ENCODE measurements around the gene ARID4B.

DNA sequence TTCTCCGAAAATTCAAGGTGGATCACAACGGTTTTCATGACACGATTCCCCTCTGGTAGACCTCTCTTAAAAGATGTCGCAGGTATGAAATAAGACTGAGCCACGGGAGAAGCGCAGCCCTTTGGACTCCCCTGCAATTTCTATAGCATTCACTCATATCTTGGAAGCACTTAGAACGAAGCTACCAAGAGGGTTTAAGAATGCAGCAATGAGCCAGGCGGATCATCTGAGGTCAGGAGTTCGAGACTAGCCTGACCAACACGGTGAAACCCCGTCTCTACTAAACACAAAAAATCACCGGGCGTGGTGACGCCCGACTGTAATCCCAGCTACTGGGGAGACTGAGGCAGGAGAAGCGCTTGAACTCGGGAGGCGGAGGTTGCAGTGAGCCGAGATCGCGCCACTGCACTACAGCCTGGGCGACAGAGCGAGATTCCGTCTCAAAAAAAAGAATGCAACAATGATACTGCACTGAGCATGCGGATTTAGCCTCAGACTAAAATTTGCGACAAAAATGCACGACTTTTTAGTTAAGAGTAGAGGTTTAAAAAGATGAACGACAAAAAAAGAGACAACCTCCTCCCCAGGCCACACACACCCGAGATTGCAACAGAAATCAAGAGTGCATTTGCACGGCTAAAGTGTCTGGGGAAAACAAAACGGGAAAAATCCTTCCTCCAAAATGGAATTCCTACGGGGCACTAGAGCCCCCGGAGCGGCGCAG is 200.1 kb downstream of the ARID4B start:
- TF ChIP-seq SPI1 (IDR thresholded peaks at IDR 0.05; ENCODE audit: borderline replicate concordance, low read depth): no peak
- TF ChIP-seq, protein P1, sequence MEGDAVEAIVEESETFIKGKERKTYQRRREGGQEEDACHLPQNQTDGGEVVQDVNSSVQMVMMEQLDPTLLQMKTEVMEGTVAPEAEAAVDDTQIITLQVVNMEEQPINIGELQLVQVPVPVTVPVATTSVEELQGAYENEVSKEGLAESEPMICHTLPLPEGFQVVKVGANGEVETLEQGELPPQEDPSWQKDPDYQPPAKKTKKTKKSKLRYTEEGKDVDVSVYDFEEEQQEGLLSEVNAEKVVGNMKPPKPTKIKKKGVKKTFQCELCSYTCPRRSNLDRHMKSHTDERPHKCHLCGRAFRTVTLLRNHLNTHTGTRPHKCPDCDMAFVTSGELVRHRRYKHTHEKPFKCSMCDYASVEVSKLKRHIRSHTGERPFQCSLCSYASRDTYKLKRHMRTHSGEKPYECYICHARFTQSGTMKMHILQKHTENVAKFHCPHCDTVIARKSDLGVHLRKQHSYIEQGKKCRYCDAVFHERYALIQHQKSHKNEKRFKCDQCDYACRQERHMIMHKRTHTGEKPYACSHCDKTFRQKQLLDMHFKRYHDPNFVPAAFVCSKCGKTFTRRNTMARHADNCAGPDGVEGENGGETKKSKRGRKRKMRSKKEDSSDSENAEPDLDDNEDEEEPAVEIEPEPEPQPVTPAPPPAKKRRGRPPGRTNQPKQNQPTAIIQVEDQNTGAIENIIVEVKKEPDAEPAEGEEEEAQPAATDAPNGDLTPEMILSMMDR (IDR thresholded peaks at IDR 0.05; ENCODE audit: insufficient read depth, low read length): no peak
- TF ChIP-seq, protein P2, sequence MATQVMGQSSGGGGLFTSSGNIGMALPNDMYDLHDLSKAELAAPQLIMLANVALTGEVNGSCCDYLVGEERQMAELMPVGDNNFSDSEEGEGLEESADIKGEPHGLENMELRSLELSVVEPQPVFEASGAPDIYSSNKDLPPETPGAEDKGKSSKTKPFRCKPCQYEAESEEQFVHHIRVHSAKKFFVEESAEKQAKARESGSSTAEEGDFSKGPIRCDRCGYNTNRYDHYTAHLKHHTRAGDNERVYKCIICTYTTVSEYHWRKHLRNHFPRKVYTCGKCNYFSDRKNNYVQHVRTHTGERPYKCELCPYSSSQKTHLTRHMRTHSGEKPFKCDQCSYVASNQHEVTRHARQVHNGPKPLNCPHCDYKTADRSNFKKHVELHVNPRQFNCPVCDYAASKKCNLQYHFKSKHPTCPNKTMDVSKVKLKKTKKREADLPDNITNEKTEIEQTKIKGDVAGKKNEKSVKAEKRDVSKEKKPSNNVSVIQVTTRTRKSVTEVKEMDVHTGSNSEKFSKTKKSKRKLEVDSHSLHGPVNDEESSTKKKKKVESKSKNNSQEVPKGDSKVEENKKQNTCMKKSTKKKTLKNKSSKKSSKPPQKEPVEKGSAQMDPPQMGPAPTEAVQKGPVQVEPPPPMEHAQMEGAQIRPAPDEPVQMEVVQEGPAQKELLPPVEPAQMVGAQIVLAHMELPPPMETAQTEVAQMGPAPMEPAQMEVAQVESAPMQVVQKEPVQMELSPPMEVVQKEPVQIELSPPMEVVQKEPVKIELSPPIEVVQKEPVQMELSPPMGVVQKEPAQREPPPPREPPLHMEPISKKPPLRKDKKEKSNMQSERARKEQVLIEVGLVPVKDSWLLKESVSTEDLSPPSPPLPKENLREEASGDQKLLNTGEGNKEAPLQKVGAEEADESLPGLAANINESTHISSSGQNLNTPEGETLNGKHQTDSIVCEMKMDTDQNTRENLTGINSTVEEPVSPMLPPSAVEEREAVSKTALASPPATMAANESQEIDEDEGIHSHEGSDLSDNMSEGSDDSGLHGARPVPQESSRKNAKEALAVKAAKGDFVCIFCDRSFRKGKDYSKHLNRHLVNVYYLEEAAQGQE (IDR thresholded peaks at IDR 0.05; ENCODE audit: insufficient replicate concordance, low read depth): no peak
- no peak; the same call in 1 of the 2 replicates for TF ChIP-seq POLR2AphosphoS5 (IDR thresholded peaks at IDR 0.05; ENCODE audit: low read depth)
